ENCODE data around the gene NOL3.

- TF ChIP-seq CTCF (CRISPR knock-in tag; IDR thresholded peaks at IDR 0.05) (no peak), MED1 (CRISPR knock-in tag; IDR thresholded peaks at IDR 0.05) (peak; percentile 40; the same call in 1 of the 2 replicates), EZH2 (conservative IDR thresholded peaks at IDR 0.05; ENCODE audit: low read depth, low read length) (no peak)
Observed at GRCh38 chr16:67170949-67171649, 761 bp downstream of the NOL3 start.
